HL-60/S4 treated with phorbol 12-myristate 13-acetate at 8.2 ng/mL for 4 days and 3 days (cell line): ENCODE measurements around the gene TTC7B.

ENCODE experiments used
- in situ Hi-C: fragments of 300-500 bp; cut with MboI; formaldehyde crosslinking; loops from 2 replicates; pipeline ENCODE4 v1.15.0; 2022; ENCODE audit warnings: low sequenced_read_pairs

TTC7B gene

GRCh38 chr14:90681929-90682328 lies 134.3 kb downstream of the TTC7B start:
- in situ Hi-C loops, result loop anchor here (25.0 kb wide), 1 partner anchor 270 kb away; no protein-coding TSS in a partner anchor

GRCh38 chr14:90678846-90679362 lies 137.3 kb downstream of the TTC7B start:
- in situ Hi-C loops, result loop anchor here (25.0 kb wide), 1 partner anchor 267 kb away; no protein-coding TSS in a partner anchor

- in situ Hi-C loops, result loop anchor here (25.0 kb wide), 1 partner anchor 266 kb away; no protein-coding TSS in a partner anchor
Observed at GRCh38 chr14:90678420-90678819, 137.8 kb downstream of the TTC7B start.

GRCh38 chr14:90677484-90678050 lies 138.7 kb downstream of the TTC7B start:
- in situ Hi-C loops, result loop anchor here (25.0 kb wide), 1 partner anchor 265 kb away; no protein-coding TSS in a partner anchor

- in situ Hi-C loops, result loop anchor here (25.0 kb wide), 1 partner anchor 265 kb away; no protein-coding TSS in a partner anchor
Observed at GRCh38 chr14:90676912-90677311, 139.3 kb downstream of the TTC7B start.

GRCh38 chr14:90676356-90676755 lies 139.9 kb downstream of the TTC7B start:
- in situ Hi-C loops, result loop anchor here (25.0 kb wide), 1 partner anchor 264 kb away; no protein-coding TSS in a partner anchor

GRCh38 chr14:90675399-90675798 lies 140.8 kb downstream of the TTC7B start:
- in situ Hi-C loops, result loop anchor here (25.0 kb wide), 1 partner anchor 263 kb away; no protein-coding TSS in a partner anchor

- in situ Hi-C loops, result loop anchor here (25.0 kb wide), 1 partner anchor 262 kb away; no protein-coding TSS in a partner anchor
Observed at GRCh38 chr14:90674716-90675115, 141.5 kb downstream of the TTC7B start.

- in situ Hi-C loops, result no loop called here
Observed at GRCh38 chr14:90674043-90674670, 142.1 kb downstream of the TTC7B start.

GRCh38 chr14:90671382-90672234 lies 144.6 kb downstream of the TTC7B start:
- in situ Hi-C loops, result no loop called here

- in situ Hi-C loops, result no loop called here
Observed at GRCh38 chr14:90669731-90670130, 146.5 kb downstream of the TTC7B start.

GRCh38 chr14:90666571-90666970 lies 149.7 kb downstream of the TTC7B start:
- in situ Hi-C loops, result no loop called here

GRCh38 chr14:90665321-90666000 lies 150.8 kb downstream of the TTC7B start:
- in situ Hi-C loops, result no loop called here

GRCh38 chr14:90664911-90665310 lies 151.3 kb downstream of the TTC7B start:
- in situ Hi-C loops, result no loop called here

GRCh38 chr14:90663680-90664079 lies 152.6 kb downstream of the TTC7B start:
- in situ Hi-C loops, result no loop called here

- in situ Hi-C loops, result no loop called here
Observed at GRCh38 chr14:90663140-90663539, 153.1 kb downstream of the TTC7B start.

- in situ Hi-C loops, result no loop called here
Observed at GRCh38 chr14:90661866-90662265, 154.4 kb downstream of the TTC7B start.

- in situ Hi-C loops, result no loop called here
Observed at GRCh38 chr14:90660865-90661570, 155.2 kb downstream of the TTC7B start.

GRCh38 chr14:90659156-90659555 lies 157.1 kb downstream of the TTC7B start:
- in situ Hi-C loops, result no loop called here

- in situ Hi-C loops, result no loop called here
Observed at GRCh38 chr14:90658541-90658967, 157.7 kb downstream of the TTC7B start.
